HPDE6-E6E7 (cell line): Measurements from ENCODE around the gene CORO2B.

Source experiments
- DNase-seq: peaks from one replicate; pipeline ENCODE4 v3.0.0; 2011; ENCODE audit warnings: missing footprints; ENCODE audit errors: extremely low spot score

Gene CORO2B

DNA sequence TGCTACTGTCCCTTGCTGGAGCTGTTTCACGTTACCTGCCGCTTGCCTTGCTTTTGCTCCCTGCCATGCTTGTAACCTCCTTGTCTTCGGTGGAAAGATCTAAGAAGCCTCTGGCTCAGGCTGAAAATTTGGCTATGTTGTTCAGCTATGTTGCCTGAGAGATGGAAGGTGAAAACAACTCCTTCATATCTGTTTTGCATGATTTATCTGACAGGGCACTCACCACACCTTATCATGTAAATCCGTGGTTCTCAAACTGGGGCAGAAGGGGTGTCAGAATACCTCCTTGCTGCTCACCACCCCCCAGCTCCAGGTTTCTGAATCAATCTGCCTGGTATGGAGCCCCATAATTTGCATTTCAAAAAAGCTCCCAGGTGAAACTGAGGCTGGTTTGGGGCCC, 6.5 kb upstream of the CORO2B start:
- DNase-seq, result no peak

DNA sequence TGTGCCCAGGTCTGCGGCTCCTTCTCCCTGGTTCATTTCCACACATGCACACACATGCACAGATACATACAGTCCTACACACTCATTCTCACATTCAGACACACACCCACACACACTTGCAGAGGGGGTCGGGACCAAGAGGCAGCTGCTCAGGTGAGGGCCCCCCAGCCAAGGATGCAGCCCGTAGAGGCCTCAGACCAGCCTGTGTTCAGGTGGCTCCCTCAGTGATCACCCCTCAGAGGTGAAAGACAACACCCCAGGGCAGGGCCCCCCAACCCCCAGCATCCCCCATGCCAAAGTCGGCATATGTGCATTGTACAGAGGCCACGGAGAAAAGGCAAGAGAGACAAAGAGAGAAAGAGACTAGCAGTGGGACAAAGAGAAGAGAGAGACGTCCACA, 5.9 kb upstream of the CORO2B start:
- DNase-seq, result no peak

DNA sequence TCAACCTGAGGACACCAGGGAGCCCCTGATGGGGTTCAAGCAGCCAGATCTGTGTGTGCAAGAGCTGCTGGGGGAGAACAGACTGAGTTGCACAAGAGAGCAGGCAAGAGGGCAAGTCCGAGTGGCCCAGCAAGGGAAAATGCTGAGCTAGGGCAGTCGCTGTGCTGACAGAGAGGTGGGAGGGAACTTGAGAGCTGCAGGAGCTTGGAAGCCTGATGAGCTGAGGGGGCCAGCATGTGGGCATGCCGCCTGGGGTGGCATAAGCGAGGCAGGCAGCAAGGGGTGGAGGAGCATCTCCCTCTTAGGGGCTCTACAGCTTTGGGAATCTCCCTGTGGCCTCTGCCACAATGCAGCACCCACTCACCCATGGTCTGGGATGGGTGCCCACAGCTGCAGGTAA, 4.7 kb upstream of the CORO2B start:
- no peak for DNase-seq

DNA sequence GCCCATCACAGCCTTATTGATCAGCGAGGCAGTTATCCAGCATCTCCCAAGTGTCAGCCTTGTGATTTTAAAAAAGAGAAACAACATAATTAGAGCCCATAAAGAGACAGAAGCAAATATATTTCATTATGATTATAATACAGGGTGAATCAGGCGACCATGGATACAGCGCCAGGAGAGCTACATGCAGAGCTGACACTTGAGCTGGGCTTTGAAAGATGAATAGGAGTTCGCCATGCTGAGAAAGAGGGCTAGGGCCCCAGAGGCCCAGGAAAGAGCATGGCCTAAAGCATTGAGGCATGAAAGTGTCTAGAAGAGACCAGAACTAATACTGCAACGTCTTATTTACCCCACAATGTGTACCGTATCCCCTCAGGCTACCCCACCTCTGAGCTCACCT, 4.2 kb upstream of the CORO2B start:
- no peak for DNase-seq

DNA sequence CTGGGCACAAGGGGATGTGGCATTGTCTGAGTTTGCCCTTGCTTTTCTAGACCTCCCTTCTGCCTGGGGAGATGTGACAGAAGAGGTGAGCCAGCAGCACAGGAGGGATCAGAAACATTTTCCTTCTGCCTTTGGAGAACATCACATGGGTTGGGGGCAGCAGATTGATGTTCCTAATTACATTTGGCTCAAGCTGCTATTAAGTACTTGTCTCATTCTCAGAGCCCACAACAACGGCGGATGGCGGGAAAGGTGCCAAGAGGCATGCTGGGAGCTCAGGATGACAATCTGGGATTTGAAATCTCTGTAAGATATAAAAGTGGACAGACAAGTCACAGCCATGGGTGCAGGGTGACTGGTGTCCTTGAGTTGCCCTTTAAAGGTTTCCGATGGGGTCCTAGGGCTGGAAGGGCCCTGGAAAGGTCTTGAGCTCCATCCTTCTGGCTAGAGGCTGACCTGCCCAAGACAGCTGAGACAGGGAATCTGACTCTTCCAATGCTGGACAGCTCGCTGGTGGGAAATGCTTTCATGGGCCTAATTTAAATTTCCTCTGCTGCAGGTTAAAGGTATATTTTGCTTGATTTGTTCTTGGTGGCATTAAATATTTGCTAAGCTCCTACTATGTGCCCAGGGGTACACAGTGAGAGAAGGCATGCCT, 2.4 kb upstream of the CORO2B start:
- DNase-seq, result no peak

DNA sequence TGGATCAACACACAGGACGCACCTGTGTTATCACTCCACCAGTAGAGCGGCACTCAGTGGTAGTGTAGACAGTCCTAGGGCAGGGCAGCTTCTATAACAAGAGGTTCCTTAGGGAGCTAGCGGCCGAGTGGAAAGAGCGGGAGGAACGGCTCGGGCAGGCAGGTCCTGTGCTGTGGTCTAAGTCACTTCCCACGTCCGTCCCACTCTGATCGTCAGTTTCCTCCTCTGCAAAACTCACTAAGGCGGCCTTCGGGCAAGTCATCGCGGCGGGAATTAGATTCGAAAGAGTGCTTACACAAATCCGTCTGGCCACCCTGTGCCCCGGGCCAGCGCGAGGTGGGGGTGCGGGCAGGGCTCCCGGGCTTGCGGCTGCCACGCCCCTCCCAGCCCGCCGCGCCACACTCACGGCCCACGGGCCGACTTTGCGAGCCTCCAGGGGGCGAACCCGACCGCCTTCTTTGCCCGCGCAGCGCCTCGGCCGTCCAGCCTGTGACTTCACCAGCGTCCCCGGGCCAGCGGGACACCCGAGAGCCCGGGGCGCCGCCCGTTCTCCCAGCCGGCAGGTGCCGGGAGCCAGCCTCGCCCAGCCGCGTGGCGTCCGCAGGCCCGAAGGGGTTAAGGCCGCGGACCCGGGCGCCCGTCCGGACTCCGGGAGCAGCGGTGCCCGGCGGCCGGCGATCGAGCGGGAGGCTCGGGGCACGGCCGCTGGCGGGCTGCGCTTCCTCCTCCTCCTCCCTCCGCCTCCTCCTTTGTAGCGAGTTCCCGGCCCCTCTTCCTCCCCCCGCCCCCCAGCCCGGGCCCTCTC, 416 bp upstream of the CORO2B start:
- no peak for DNase-seq

DNA sequence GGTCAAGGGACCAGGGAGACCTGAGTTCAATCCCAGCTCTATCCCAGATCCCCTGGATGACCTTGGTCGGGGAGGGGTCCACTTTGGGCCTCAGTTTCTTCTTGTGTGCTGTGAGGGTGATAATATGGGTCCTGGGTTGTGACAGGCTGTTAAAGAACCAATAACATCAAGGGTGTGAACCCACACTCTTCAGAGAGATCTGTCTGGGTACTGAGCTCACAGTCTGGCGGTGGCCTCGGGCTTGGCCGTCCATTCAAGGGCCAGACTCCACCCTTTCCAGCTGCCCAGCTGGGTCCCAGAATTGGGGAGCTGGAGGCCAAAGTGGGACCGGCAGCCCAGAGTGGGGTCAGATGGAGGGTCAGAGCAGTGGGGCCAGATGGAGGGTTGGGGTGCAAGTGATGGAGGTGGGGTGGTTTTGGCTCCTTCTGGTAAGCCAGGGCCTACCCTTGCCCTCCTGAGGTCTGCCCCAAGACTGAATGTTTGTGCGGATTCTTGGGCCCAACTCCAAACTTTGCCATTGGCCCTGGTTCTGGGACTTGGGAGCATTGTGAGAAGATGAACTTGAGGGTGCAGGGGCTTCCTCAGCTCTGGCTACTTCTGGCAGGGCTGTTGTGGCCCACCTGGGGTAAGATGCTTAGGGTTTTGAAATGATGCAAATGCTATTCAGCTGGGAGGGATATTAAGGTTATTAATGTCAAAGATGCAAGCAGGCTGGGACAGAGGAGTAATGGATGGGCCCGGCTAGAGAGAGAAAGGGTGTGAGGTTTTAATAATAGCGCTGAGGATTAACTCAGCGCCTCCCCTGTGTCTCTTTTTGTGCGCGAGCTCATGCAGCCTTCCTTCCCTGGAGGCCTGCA, 1.5 kb downstream of the CORO2B start:
- no peak for DNase-seq

DNA sequence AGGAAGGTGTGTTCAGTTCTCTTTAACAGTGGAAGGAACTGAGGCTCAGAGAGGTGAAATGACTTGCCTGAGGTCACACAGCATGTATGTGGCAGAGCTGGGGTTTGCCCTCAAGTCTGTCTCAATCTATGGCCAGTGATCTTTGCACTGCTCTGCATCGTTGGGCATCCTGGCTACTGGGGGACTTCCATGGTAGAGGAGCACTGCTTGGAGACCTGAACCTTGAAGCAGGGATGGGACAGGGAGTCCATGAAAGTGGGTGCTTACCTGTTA, 2.0 kb downstream of the CORO2B start:
- no peak for DNase-seq

DNA sequence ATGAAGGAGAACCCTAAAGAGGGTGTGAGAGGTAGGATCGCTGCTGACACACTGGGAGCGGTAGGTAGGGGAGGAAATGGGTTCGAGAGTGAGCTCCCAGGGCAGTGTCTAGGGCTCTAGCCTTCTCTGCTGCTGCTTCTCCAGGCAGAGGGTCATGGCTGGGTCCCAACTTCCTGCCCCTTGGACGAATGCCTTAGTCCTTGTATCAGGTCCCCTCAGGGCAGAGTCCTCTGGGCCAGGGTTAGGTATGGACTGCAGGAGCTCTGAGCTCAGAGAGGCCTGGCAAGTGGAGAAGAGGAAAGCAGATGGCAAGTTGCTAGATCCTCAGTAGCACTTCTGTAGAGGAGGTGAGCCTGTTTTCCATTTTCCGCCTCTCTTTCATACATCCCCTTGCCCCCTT, 2.9 kb downstream of the CORO2B start:
- no peak for DNase-seq

DNA sequence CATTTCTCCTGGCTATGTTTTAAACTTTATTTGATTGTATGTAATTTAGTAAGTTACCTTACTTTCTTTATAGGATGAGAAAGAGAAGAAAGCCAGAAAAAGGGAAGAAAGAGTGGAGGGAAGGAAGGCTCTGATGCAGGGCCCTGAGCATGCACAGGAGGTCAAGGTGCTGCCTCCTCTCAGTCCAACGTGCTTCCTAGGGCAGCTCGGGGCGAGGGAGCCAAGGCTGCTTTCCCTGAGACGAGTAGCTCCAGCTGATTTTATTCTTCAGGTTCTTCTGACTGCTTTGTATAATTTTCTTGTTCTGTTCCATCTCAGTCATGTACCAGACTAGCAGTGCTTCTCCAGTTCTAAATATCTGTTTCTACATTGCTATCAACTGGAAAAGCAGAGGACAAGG, 3.4 kb downstream of the CORO2B start:
- no peak for DNase-seq

DNA sequence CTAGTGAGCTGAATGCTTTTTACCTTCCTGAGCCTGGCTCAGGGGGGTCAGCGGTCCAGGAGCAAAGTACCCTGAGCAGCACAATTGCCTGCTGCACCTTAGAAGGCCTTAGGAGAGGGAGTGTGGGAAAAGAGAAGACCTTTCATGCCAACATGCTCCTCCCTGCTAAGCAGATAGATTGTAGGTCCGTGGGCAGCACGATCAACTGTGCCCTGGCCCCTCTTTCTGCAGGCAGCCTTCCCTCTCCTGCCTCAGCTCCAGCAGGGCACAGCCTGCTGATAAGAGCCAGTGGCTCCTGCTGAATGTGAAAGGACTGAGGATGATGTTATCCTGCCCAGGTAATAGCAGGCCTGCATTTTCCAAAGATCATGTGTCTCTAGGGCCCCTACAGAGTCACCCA, 4.1 kb downstream of the CORO2B start:
- DNase-seq, result no peak

DNA sequence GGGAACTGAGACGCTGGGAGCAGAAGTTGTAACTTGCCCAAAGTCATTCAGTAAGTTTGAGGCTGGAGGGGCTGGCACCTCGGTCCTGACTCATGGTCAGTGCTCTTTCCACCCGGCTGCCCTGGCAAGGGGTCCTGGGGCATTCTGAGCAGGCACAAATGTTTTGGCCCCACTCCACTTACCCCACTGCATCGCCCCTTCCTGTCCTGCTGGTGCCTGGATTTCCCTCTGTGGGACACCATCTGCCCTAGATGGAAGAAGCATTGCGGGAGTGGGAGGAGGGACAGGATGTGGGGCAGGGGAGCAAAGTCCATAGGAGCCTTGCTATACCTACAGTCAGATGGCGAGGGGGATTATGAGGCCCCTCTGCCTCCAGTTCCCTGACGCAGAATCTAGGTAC, 4.5 kb downstream of the CORO2B start:
- no peak for DNase-seq

DNA sequence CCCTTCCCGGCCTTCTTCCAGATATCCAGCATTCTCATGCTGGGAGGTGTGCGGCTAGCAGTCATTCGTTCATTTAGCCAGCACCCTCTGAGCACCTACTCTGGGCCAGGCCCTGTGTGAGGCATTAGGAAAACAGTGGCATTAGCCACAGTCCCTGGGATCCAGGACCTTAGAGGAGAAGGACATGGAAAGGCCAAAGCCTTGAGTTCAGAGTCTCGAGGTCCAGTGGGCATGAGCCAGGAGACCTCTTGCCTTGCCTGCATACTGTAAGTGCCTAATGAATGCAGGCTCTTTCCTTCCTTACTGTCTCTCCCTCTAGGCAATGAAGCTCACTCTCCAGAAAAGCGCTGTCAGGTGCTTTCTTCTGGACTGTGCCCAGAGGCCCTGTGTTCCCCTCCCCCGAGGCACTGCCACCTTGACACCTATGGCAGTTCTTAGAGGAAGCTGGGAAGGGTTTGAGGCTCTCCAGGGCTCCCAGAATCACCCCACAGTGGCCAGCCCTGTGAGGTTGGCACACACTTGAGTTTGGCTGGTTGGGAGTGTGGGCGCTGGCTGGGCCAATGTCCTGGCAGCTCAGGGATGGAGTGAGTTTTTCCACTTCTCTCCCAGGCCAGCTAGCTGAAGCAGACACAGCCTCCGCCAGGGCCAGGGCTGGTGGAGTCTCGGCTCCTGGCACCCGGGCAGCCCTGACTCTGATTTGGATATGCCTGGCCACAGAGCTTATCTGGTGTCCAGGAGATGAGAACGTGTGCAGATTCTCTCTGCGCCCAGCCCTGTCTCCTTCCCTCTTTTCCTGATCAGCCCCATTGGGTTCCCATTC, 5.4 kb downstream of the CORO2B start:
- no peak for DNase-seq

DNA sequence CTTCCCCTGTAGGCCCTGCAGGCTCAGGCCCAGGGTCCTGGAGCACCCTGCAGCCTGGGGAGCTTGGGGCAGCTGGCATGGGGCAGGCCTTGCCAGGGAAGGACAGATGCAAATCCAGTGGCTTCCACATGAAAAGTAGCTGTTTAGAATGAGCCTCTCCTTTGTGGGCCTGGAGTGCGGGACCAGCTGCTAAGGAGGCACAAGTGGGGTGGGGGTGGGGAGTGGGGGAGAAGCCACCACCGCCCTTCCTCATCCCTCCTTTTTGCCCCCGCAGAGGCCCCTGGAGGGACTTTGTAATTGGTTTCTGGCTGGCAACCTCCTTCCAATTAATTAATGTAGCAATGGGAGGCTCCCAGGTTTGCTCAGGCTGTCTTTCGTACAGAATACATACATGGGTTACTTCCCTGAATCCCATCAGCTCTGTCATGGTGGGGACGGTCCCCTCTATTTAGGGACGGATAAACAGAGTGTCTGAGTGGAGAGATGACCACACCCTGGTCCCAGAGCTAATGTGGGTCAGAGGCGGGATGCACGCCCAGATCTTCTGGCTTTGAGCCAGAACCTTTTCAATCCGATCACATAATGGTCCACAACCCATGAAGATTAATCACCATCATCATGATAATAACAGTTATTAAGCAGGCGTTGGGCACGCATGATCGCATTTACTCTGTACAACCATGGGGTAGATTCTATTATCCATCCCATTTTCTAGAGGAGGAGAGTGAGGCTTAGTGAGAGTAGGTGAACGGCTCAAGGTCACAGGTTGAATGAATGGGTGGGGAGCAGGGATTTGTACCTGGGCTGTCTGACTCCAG, 6.2 kb downstream of the CORO2B start:
- no peak for DNase-seq

DNA sequence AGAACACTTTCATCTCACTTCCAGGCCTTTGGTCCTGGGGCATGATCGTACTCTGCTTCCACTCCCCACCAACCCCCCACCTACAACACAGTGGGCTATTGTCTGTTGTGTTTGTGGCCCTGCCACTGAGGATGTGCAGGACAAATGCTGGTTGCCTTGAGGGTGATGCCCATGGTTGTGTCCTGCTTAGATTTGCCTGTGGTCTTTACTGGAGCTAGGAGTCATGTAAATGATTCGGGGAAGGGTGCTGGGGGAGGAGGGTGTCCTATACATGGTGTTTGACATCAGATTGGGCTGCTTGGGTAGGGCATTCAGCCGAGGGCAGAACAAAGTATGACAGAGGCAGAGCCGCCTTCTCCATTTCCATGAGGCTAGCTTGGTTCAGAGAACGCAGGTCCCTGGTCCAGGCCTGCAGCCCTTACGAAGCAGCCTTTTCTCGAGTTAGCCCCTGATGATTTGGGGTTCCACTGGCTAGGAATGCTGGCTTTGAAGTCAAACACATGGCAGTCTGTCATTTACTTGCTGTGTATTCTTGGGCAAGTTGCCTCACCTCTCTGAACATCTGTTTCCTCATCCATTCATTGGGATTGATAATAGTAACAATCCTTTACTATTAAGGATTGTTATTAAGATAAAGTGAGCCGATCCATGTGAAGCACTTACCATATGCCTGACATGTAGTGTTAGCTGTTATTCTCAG, 6.9 kb downstream of the CORO2B start:
- DNase-seq, result no peak

DNA sequence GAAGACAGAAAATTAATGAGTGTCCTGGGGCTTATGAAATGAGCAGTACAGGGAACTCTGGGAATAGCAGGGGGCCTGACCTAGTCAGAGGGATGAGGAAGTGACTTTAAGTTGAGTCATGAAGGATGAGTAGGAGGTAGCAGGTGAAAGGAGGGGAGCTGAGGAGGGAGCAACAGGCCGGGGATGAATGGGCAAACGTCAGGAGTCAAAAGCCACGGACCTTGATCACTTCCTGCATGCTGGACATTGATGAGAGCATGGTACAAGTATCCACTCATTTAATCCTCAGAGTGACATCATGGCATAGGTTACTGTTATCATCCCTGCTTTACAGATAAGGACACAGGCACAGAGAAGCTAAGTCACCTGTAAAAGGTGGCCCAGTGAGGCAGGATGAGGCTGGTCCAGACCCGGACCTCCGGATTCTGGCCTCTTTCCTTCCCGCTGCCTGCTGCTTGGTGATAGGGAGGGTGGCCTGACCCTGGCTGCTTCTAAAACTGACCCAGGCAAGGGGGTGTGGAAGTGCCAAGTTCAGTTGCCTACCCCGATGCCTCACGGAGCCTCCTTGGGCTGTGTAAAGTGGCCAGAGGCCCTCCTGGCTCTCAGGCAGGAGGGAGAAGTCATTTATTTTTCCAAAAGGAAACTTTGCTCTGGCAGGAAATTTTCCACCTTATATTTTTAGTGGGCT, 7.6 kb downstream of the CORO2B start:
- DNase-seq, result peak; percentile 66

DNA sequence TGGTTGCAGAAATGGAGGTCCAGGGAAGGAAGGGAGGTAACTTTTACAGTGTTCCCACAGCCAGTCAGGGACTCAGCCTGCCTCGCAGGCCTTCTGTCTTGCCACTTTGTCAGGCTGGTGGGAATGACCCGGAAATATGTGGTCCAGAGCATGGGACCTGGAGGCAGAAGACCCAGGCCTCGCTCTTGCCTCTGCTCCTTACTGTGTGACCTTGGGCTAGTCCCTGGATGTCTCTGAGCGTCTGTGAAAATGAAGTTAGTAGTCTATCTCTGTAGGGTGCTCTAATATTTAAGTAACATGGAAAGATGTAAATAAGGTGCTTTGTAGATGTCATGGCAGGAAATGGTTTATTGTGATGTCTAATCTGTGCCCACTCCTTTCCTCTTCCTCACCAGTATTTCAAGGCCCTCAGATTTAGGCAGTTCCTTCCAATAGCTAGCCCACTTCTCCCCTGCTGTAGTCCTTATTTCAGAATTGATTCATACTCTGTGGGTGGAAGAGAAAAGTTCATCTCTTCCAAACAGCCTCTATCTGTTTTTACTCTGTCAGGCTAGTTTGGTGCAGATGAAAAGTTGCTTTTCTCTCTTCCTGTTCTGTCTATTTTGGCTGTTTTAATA, 9.1 kb downstream of the CORO2B start:
- no peak for DNase-seq

DNA sequence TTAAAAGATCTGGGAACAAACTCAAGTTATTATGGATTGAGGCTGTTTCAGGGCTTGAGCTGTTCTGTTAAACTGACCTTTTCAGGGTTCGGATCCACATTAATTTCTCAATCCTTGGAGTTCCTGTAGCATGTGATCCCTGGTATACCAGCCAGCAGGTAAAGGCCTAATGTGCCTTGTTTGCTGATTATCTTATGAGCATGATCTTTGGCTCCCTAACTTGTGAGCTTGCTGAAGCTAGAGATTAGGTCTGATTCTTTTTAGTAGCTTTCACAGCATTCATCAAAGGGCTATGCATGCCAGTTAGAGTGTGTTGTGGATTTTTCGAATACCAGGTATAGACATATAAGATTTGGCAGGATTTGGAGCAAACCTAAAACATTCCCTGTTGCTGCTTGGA, 10.3 kb downstream of the CORO2B start:
- DNase-seq, result no peak
